T-helper 2 cell treated with Interferon-gamma antibody and Interleukin-4, amounts not matched to agents 5 μg/mL and 100 μg/mL, for 36 hours (primary cell): ENCODE data around the gene NKAIN4.

Source experiments
- DNase-seq: peaks from one replicate; pipeline ENCODE4 v3.0.0; 2021; ENCODE audit warnings: low spot score
- H3K27ac Mint-ChIP-seq: one replicate; pipeline ENCODE4 v1.8.0; 2021; ENCODE audit warnings: mild to moderate bottlenecking, mixed read lengths
- H3K27me3 Mint-ChIP-seq: one replicate; pipeline ENCODE4 v1.8.0; 2021; ENCODE audit warnings: low read depth, mixed read lengths
- H3K36me3 Mint-ChIP-seq: one replicate; pipeline ENCODE4 v1.8.0; 2021; ENCODE audit warnings: low read depth, mixed read lengths
- H3K4me1 Mint-ChIP-seq: one replicate; pipeline ENCODE4 v1.8.0; 2021; ENCODE audit warnings: low read depth, mixed read lengths
- H3K4me3 Mint-ChIP-seq: one replicate; pipeline ENCODE4 v1.8.0; 2022; ENCODE audit warnings: mild to moderate bottlenecking, moderate library complexity, mixed read lengths
- H3K9me3 Mint-ChIP-seq: one replicate; pipeline ENCODE4 v1.8.0; 2021; ENCODE audit warnings: mixed read lengths

The NKAIN4 gene

GRCh38 chr20:63284544-63284949 is 30.3 kb upstream of the NKAIN4 start:
- no peak overlapping the region for H3K27ac Mint-ChIP-seq
- H3K4me3 Mint-ChIP-seq: peak overlapping the region; percentile 69
- no peaks in the 10 kb centered on the region for H3K27me3 Mint-ChIP-seq
- no peak for DNase-seq
- no peaks in the 10 kb centered on the region for H3K9me3 Mint-ChIP-seq
- H3K36me3 Mint-ChIP-seq: peaks cover 15% of the 10 kb centered on the region
- H3K4me1 Mint-ChIP-seq: no peaks in the 10 kb centered on the region

GRCh38 chr20:63284083-63284440 is 29.8 kb upstream of the NKAIN4 start:
- Mint-ChIP-seq H3K4me3 (peak overlapping the region; percentile 49), H3K9me3 (no peaks in the 10 kb centered on the region), H3K4me1 (no peaks in the 10 kb centered on the region)

GRCh38 chr20:63283397-63284082 is 29.3 kb upstream of the NKAIN4 start:
- no peak for DNase-seq
- H3K4me3 Mint-ChIP-seq: peak overlapping the region; percentile 49
- H3K27ac Mint-ChIP-seq: no peak overlapping the region
- H3K36me3 Mint-ChIP-seq: peaks cover 15% of the 10 kb centered on the region
- H3K9me3 Mint-ChIP-seq: no peaks in the 10 kb centered on the region
- no peaks in the 10 kb centered on the region for H3K27me3 Mint-ChIP-seq
- no peaks in the 10 kb centered on the region for H3K4me1 Mint-ChIP-seq

More at GRCh38 chr20:63284083-63284440, 29.8 kb upstream of the NKAIN4 start:
- no peaks in the 10 kb centered on the region for H3K27me3 Mint-ChIP-seq
- no peak overlapping the region for H3K27ac Mint-ChIP-seq
- peaks cover 19% of the 10 kb centered on the region for H3K36me3 Mint-ChIP-seq
- no peak for DNase-seq

- H3K4me1 Mint-ChIP-seq: no peaks in the 10 kb centered on the region
- DNase-seq: no peak
- no peak overlapping the region for H3K4me3 Mint-ChIP-seq
- no peaks in the 10 kb centered on the region for H3K9me3 Mint-ChIP-seq
- peaks cover 16% of the 10 kb centered on the region for H3K36me3 Mint-ChIP-seq
- H3K27me3 Mint-ChIP-seq: no peaks in the 10 kb centered on the region
- H3K27ac Mint-ChIP-seq: no peak overlapping the region
These were observed 28.7 kb upstream of the NKAIN4 start for GRCh38 chr20:63282946-63283345.

GRCh38 chr20:63281742-63282665 is 27.7 kb upstream of the NKAIN4 start:
- no peak for DNase-seq
- H3K4me1 Mint-ChIP-seq: no peaks in the 10 kb centered on the region
- H3K27ac Mint-ChIP-seq: no peak overlapping the region
- H3K4me3 Mint-ChIP-seq: no peak overlapping the region
- no peaks in the 10 kb centered on the region for H3K9me3 Mint-ChIP-seq
- H3K36me3 Mint-ChIP-seq: peaks cover 15% of the 10 kb centered on the region
- no peaks in the 10 kb centered on the region for H3K27me3 Mint-ChIP-seq

- Mint-ChIP-seq H3K27me3 (no peaks in the 10 kb centered on the region), H3K4me3 (no peak overlapping the region), H3K27ac (no peak overlapping the region), H3K36me3 (peaks cover 21% of the 10 kb centered on the region), H3K9me3 (no peaks in the 10 kb centered on the region), H3K4me1 (no peaks in the 10 kb centered on the region)
- DNase-seq: no peak
These were observed 26.8 kb upstream of the NKAIN4 start for GRCh38 chr20:63280929-63281545.

- Mint-ChIP-seq H3K36me3 (peaks cover 18% of the 10 kb centered on the region), H3K27ac (no peak overlapping the region), H3K4me3 (no peak overlapping the region), H3K27me3 (no peaks in the 10 kb centered on the region), H3K9me3 (no peaks in the 10 kb centered on the region), H3K4me1 (peaks cover under 1% of the 10 kb centered on the region)
- no peak for DNase-seq
These were observed 26.1 kb upstream of the NKAIN4 start for GRCh38 chr20:63280371-63280770.

GRCh38 chr20:63279931-63280330 is 25.7 kb upstream of the NKAIN4 start:
- no peak overlapping the region for H3K4me3 Mint-ChIP-seq
- no peak overlapping the region for H3K27ac Mint-ChIP-seq
- no peaks in the 10 kb centered on the region for H3K9me3 Mint-ChIP-seq
- DNase-seq: no peak
- H3K36me3 Mint-ChIP-seq: peaks cover 18% of the 10 kb centered on the region
- peaks cover 3% of the 10 kb centered on the region for H3K4me1 Mint-ChIP-seq
- H3K27me3 Mint-ChIP-seq: no peaks in the 10 kb centered on the region

- Mint-ChIP-seq H3K9me3 (no peaks in the 10 kb centered on the region), H3K27ac (no peak overlapping the region), H3K27me3 (no peaks in the 10 kb centered on the region), H3K36me3 (peaks cover 20% of the 10 kb centered on the region), H3K4me1 (peaks cover 12% of the 10 kb centered on the region), H3K4me3 (no peak overlapping the region)
- DNase-seq: no peak
These were observed 24.4 kb upstream of the NKAIN4 start for GRCh38 chr20:63278661-63279060.

GRCh38 chr20:63277466-63278272 is 23.4 kb upstream of the NKAIN4 start:
- no peaks in the 10 kb centered on the region for H3K9me3 Mint-ChIP-seq
- no peak overlapping the region for H3K27ac Mint-ChIP-seq
- DNase-seq: no peak
- H3K27me3 Mint-ChIP-seq: no peaks in the 10 kb centered on the region
- H3K36me3 Mint-ChIP-seq: peaks cover 22% of the 10 kb centered on the region
- H3K4me3 Mint-ChIP-seq: no peak overlapping the region
- H3K4me1 Mint-ChIP-seq: peaks cover 15% of the 10 kb centered on the region

GRCh38 chr20:63276956-63277355 is 22.7 kb upstream of the NKAIN4 start:
- Mint-ChIP-seq H3K9me3 (no peaks in the 10 kb centered on the region), H3K36me3 (peaks cover 22% of the 10 kb centered on the region), H3K4me3 (no peak overlapping the region), H3K27me3 (no peaks in the 10 kb centered on the region), H3K27ac (no peak overlapping the region), H3K4me1 (peaks cover 15% of the 10 kb centered on the region)
- DNase-seq: no peak

GRCh38 chr20:63275825-63276224 is 21.6 kb upstream of the NKAIN4 start:
- H3K27ac Mint-ChIP-seq: no peak overlapping the region
- H3K4me3 Mint-ChIP-seq: no peak overlapping the region
- no peaks in the 10 kb centered on the region for H3K9me3 Mint-ChIP-seq
- H3K4me1 Mint-ChIP-seq: peaks cover 18% of the 10 kb centered on the region
- H3K36me3 Mint-ChIP-seq: peaks cover 22% of the 10 kb centered on the region
- no peak for DNase-seq
- H3K27me3 Mint-ChIP-seq: no peaks in the 10 kb centered on the region

GRCh38 chr20:63274381-63275228 is 20.3 kb upstream of the NKAIN4 start:
- Mint-ChIP-seq H3K4me3 (peak overlapping the region; percentile 59), H3K9me3 (no peaks in the 10 kb centered on the region), H3K27me3 (no peaks in the 10 kb centered on the region), H3K36me3 (peaks cover 16% of the 10 kb centered on the region), H3K27ac (peak overlapping the region; percentile 45), H3K4me1 (peaks cover 18% of the 10 kb centered on the region)
- no peak for DNase-seq
